Measurements from ENCODE around the gene ISG15.

Gene ISG15

GRCh38 chr1:1042835-1043234, 29.5 kb downstream of the ISG15 start:
- no peak for DNase-seq (ENCODE audit: low read depth)
- H3K4me3 ChIP-seq (ENCODE audit: low read length), result no peak overlapping the region
- TF ChIP-seq CTCF (IDR thresholded peaks at IDR 0.05; ENCODE audit: insufficient read depth, low read depth, low read length, missing control alignments), result no peak

DNA sequence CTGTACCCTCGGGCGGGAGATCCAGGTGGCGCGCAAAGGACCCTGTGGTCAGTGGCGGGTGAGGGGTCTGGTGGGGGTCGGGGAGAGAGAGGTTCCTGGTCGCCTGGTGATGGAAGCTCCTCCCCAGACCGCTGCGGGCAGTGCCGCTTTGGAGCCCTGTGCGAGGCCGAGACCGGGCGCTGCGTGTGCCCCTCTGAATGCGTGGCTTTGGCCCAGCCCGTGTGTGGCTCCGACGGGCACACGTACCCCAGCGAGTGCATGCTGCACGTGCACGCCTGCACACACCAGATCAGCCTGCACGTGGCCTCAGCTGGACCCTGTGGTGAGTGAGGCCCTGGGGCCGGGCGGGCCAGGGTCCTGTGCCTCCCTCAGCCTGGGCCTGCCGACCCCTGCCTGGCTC, 30.1 kb downstream of the ISG15 start:
- no peak for DNase-seq (ENCODE audit: low read depth)
- no peak for TF ChIP-seq CTCF (IDR thresholded peaks at IDR 0.05; ENCODE audit: insufficient read depth, low read depth, low read length, missing control alignments)
- no peak overlapping the region for H3K4me3 ChIP-seq (ENCODE audit: low read length)

- no peak for DNase-seq (ENCODE audit: low read depth)
- no peak for TF ChIP-seq CTCF (IDR thresholded peaks at IDR 0.05; ENCODE audit: insufficient read depth, low read depth, low read length, missing control alignments)
- H3K4me3 ChIP-seq (ENCODE audit: low read length), result no peak overlapping the region
Observed at GRCh38 chr1:1043921-1044320, 30.6 kb downstream of the ISG15 start.

DNA sequence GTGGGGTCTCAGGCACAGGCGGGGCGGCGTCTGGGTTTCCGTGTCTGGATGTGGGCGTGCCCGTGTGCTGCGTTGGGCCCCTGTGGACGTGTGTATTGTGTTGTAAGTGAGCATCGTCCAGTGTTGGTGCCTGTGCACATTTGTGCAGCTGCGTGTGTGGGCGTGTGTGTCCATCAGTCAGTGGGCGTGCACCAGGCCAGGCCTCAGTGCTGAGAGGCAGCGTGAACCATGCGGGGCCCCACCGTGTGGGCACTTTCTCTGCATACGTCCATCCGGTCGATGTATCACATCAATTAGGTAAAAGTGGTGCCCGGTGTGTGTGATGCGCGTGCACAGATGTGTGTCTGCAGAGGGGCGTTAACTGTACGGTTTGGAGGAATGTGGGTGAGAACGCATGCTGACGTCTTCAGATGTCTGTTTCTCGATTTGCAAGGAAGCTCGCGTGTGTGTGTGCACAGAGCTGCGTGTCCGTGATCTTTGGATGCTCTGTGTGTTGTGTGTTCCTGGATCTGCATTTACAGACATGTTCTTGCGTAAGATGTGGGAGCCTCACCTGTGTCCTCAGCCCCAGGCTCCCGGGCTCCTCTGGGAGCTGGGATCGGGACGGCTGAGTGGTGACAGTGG, 31.3 kb downstream of the ISG15 start:
- DNase-seq (ENCODE audit: low read depth), result no peak
- TF ChIP-seq CTCF (IDR thresholded peaks at IDR 0.05; ENCODE audit: insufficient read depth, low read depth, low read length, missing control alignments), result no peak
- H3K4me3 ChIP-seq (ENCODE audit: low read length), result no peak overlapping the region

DNA sequence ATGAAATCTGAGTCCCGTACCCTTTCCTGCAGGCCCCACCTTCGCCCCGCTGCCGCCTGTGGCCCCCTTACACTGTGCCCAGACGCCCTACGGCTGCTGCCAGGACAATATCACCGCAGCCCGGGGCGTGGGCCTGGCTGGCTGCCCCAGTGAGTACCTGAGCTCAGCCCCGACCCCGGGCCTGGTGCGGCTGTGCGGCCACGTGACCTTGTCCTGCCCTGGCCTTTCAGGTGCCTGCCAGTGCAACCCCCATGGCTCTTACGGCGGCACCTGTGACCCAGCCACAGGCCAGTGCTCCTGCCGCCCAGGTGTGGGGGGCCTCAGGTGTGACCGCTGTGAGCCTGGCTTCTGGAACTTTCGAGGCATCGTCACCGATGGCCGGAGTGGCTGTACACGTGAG, 31.8 kb downstream of the ISG15 start:
- DNase-seq (ENCODE audit: low read depth), result no peak
- H3K4me3 ChIP-seq (ENCODE audit: low read length), result no peak overlapping the region
- TF ChIP-seq CTCF (IDR thresholded peaks at IDR 0.05; ENCODE audit: insufficient read depth, low read depth, low read length, missing control alignments), result no peak

DNA sequence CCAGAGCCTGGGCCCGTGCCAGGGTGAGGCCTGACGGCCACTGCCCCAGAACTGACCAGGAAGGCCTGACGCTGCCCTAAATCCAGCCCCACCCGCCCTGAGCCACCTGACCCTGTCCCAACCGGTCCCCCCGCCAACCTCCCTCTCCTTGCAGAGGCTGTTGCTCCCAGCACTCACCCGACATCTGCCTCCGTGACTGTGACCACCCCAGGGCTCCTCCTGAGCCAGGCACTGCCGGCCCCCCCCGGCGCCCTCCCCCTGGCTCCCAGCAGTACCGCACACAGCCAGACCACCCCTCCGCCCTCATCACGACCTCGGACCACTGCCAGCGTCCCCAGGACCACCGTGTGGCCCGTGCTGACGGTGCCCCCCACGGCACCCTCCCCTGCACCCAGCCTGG, 32.9 kb downstream of the ISG15 start:
- H3K4me3 ChIP-seq (ENCODE audit: low read length), result no peak overlapping the region
- TF ChIP-seq CTCF (IDR thresholded peaks at IDR 0.05; ENCODE audit: insufficient read depth, low read depth, low read length, missing control alignments), result no peak
- DNase-seq (ENCODE audit: low read depth), result no peak

GRCh38 chr1:1046767-1047166, 33.5 kb downstream of the ISG15 start:
- no peak for TF ChIP-seq CTCF (IDR thresholded peaks at IDR 0.05; ENCODE audit: insufficient read depth, low read depth, low read length, missing control alignments)
- H3K4me3 ChIP-seq (ENCODE audit: low read length), result no peak overlapping the region
- DNase-seq (ENCODE audit: low read depth), result no peak
